Breast epithelium (tissue), 4 donors: ENCODE measurements around the gene MTG1. TPM values are rescaled to one million over a fixed set of nuclear protein-coding genes. Genes with fewer than 3 reads are reported as not detected.

ENCODE experiments used
- DNase-seq, 2 donors: peaks; one replicate each; pipeline ENCODE4 v3.0.0-alpha.2; 2019; ENCODE audit warnings: low spot score in 2 of 2
- H3K27ac ChIP-seq, 2 donors: fragments of 200-600 bp; sonication (generic) in 1 of 2; one replicate each; pipeline ENCODE4 v1.5.1; 2016 to 2019; ENCODE audit warnings: mild to moderate bottlenecking in 1 of 2
- H3K27me3 ChIP-seq, 2 donors: fragments of 200-600 bp; sonication (generic) in 1 of 2; one replicate each; pipeline versions ENCODE4 v1.5.1 to v1.6.0; 2017 to 2019; ENCODE audit warnings: control low read depth in 1 of 2, mild to moderate bottlenecking in 1 of 2
- H3K36me3 ChIP-seq: fragments of 200-600 bp; one replicate; pipeline ENCODE4 v1.5.1; 2019
- H3K4me1 ChIP-seq, 2 donors: fragments of 200-600 bp; sonication (generic); one replicate each; pipeline ENCODE4 v1.5.1; 2016 to 2019; ENCODE audit warnings: control low read depth in 1 of 2
- H3K4me3 ChIP-seq, 3 donors: fragments of 200-600 bp; sonication (generic); 1 replicate in 2 of 3; 2 replicates in 1 of 3; pipeline ENCODE4 v1.5.1; 2016 to 2019; ENCODE audit warnings: mild to moderate bottlenecking in 3 of 3, moderate library complexity in 2 of 3
- H3K9me3 ChIP-seq, 2 donors: fragments of 200-600 bp; sonication (generic) in 1 of 2; one replicate each; pipeline ENCODE4 v1.5.1; 2016 to 2019; ENCODE audit warnings: control low read depth in 1 of 2
- CTCF ChIP-seq, 3 donors: fragments of 450-650 bp; IDR thresholded peaks; one replicate each; pipeline ENCODE4 v1.5.1; 2016 to 2017; ENCODE audit warnings: antibody characterized with exemption in 3 of 3, mild to moderate bottlenecking in 3 of 3, moderate library complexity in 3 of 3
- POLR2A ChIP-seq: fragments of 450-650 bp; IDR thresholded peaks from one replicate; pipeline ENCODE4 v1.6.1; 2016; ENCODE audit warnings: antibody characterized with exemption, mild to moderate bottlenecking, moderate library complexity
- POLR2AphosphoS5 ChIP-seq, 3 donors: sonication (generic); formaldehyde crosslinking; IDR thresholded peaks; one replicate each; pipeline ENCODE4 v1.6.1; 2017; ENCODE audit warnings: antibody characterized with exemption in 3 of 3
- intact Hi-C: fragments of 100-400 bp; cut with DNase I; formaldehyde crosslinking; loops from one replicate; pipeline ENCODE4 v1.15.1; 2023; ENCODE audit warnings: low total_unique reads
- total RNA-seq, 3 donors: library from RNA; depleted of rRNA; stranded (reverse); fragments of >200 nt; gene quantifications; one replicate each; pipeline ENCODE4 v1.1.0, GENCODE V29; 2016

Gene MTG1
- total RNA-seq, 3 donors from 2014 or later: 22.9 to 56.4 (median 37.0) TPM

GRCh38 chr10:133457100-133457841 lies 63.3 kb downstream of the MTG1 start:
- peak; percentile 12 to 43 for DNase-seq
- H3K36me3 ChIP-seq: no peaks in the 10 kb centered on the region
- TF ChIP-seq POLR2A (no peak), CTCF (IDR thresholded peaks at IDR 0.05) (no peak)
- H3K4me1 ChIP-seq: no peaks in the 10 kb centered on the region
- H3K27me3 ChIP-seq: no peaks in the 10 kb centered on the region
- no peak overlapping the region for H3K4me3 ChIP-seq
- no peak overlapping the region for H3K27ac ChIP-seq
- H3K9me3 ChIP-seq: peaks cover 0 to 7% of the 10 kb centered on the region in 2 donors
- intact Hi-C loops: no loop called here

GRCh38 chr10:133458021-133458709 lies 64.2 kb downstream of the MTG1 start:
- Histone ChIP-seq H3K9me3 (peaks cover 0 to 7% of the 10 kb centered on the region in 2 donors), H3K36me3 (no peaks in the 10 kb centered on the region), H3K4me3 (no peak overlapping the region), H3K27me3 (no peaks in the 10 kb centered on the region), H3K4me1 (no peaks in the 10 kb centered on the region), H3K27ac (no peak overlapping the region)
- intact Hi-C loops: no loop called here
- peak in 1 of 2 donors; percentile 35 for DNase-seq
- TF ChIP-seq CTCF (IDR thresholded peaks at IDR 0.05) (no peak), POLR2AphosphoS5 (IDR thresholded peaks at IDR 0.05) (no peak), POLR2A (no peak)

- no peak overlapping the region for H3K4me3 ChIP-seq
- no peaks in the 10 kb centered on the region for H3K27me3 ChIP-seq
- no peak for TF ChIP-seq POLR2A
- TF ChIP-seq POLR2AphosphoS5 (IDR thresholded peaks at IDR 0.05): no peak
- no peak for TF ChIP-seq CTCF (IDR thresholded peaks at IDR 0.05)
- peak in 1 of 2 donors; percentile 35 for DNase-seq
- H3K4me1 ChIP-seq: no peaks in the 10 kb centered on the region
- H3K36me3 ChIP-seq: no peaks in the 10 kb centered on the region
- no peak overlapping the region for H3K27ac ChIP-seq
- intact Hi-C loops: no loop called here
- peaks cover 0 to 7% of the 10 kb centered on the region in 2 donors for H3K9me3 ChIP-seq
Measured at GRCh38 chr10:133458710-133459453, 64.9 kb downstream of the MTG1 start.

DNA sequence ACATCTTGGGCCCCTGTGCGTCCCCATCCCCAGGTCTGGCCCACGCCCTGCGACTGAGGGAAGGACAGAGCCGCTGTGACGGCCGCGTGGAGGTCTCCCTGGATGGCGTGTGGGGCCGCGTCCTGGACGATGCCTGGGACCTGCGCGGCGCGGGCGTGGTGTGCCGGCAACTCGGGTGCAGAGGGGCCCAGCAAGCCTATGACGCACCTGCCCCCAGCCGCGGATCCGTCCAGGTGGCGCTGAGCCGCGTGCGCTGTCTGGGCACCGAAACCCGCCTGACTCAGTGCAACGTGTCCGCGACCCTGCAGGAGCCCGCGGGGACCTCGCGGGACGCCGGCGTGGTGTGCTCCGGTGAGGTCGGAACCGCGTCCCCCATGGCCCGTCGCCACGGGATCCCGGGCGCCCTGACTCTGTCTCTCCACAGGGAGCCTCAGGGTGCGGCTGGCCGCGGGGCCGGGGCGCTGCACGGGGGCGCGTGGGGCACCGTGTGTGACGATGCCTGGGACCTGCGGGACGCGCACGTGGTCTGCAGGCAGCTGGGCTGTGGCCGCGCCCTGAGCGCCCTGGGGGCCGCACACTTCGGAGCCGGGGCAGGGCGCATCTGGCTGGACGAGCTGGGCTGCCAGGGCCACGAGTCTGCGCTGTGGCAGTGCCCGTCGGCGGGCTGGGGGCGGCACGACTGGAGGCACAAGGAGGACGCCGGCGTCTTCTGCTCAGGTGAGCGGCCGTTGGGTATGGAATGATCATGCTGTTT lies 65.7 kb downstream of the MTG1 start:
- intact Hi-C loops: no loop called here

More for the DNA sequence above, 65.7 kb downstream of the MTG1 start:
- no peak for DNase-seq
- Histone ChIP-seq H3K27ac (no peak overlapping the region), H3K36me3 (no peaks in the 10 kb centered on the region), H3K4me1 (no peaks in the 10 kb centered on the region), H3K9me3 (peaks cover 0 to 7% of the 10 kb centered on the region in 2 donors), H3K4me3 (no peak overlapping the region), H3K27me3 (no peaks in the 10 kb centered on the region)
- TF ChIP-seq POLR2AphosphoS5 (IDR thresholded peaks at IDR 0.05) (no peak), POLR2A (no peak), CTCF (IDR thresholded peaks at IDR 0.05) (no peak)
